Measurements from ENCODE around the gene SPDYC.
"Not testable (repeated sequence)": the region's sequence is repeated elsewhere in the genome, so short reads cannot be mapped to it uniquely, and the experiment has no call there.

SPDYC gene

DNA sequence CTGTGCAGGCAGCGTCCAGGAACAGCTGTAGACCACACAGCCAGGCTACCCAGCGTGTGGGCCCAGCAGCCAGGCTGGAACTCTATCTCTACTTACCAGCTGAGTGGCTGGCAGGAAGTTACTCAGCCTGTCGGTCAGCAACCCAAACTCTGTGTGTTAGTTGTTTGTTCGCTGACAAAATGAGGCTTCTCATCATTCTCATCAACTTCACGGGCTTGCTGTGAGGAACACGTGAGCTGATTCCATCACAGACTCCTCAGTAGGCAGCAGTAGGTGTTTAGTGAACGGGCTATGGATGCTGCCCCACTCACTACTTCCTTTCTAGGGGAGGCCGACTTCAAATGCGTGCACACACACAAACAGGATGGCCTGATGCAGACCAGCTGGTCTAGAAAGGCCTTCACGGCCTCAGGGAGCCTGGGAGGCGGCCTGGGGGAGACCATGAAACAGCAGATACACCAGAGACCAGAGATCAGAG, 830 bp upstream of the SPDYC start:
- DNase-seq (ENCODE audit: low spot score): no peak
- TF ChIP-seq, protein P1, sequence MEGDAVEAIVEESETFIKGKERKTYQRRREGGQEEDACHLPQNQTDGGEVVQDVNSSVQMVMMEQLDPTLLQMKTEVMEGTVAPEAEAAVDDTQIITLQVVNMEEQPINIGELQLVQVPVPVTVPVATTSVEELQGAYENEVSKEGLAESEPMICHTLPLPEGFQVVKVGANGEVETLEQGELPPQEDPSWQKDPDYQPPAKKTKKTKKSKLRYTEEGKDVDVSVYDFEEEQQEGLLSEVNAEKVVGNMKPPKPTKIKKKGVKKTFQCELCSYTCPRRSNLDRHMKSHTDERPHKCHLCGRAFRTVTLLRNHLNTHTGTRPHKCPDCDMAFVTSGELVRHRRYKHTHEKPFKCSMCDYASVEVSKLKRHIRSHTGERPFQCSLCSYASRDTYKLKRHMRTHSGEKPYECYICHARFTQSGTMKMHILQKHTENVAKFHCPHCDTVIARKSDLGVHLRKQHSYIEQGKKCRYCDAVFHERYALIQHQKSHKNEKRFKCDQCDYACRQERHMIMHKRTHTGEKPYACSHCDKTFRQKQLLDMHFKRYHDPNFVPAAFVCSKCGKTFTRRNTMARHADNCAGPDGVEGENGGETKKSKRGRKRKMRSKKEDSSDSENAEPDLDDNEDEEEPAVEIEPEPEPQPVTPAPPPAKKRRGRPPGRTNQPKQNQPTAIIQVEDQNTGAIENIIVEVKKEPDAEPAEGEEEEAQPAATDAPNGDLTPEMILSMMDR (IDR thresholded peaks at IDR 0.05; ENCODE audit: borderline replicate concordance, control extremely low read depth, extremely low read depth, insufficient read depth, missing control alignments): no peak
- in situ Hi-C loops (cut with MboI; ENCODE audit: low sequenced_read_pairs, unreplicated experiment): no loop called here

DNA sequence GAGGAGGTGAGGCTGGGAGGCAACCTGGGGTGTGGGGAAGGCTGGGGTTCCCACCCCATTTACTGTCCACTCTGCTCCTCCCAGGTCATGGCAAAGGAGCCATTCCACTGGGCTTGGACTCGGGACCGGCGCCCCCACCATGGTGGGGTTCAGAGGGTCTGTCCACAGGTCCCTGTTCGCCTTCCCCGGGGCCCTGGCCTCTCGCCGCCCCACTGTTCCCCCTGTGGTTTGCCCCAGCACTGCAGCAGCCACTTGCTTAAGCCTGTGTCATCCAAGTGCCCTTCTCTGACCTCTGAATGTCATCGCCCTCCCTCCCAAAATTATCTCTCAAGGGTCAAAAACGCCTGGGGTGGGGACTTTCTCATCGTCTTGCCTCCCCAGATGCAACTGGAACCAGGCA, 2.6 kb downstream of the SPDYC start:
- DNase-seq (ENCODE audit: low spot score): no peak
- TF ChIP-seq, protein P1 (IDR thresholded peaks at IDR 0.05; ENCODE audit: borderline replicate concordance, control extremely low read depth, extremely low read depth, insufficient read depth, missing control alignments): no peak
- in situ Hi-C loops (cut with MboI; ENCODE audit: low sequenced_read_pairs, unreplicated experiment): no loop called here

GRCh38 chr11:65174571-65175010, 4.6 kb downstream of the SPDYC start:
- DNase-seq (ENCODE audit: low spot score); in situ Hi-C loops (cut with MboI; ENCODE audit: low sequenced_read_pairs, unreplicated experiment): not testable (repeated sequence)

- in situ Hi-C loops (cut with MboI; ENCODE audit: low sequenced_read_pairs, unreplicated experiment): no loop called here
- TF ChIP-seq, protein P1 (IDR thresholded peaks at IDR 0.05; ENCODE audit: borderline replicate concordance, control extremely low read depth, extremely low read depth, insufficient read depth, missing control alignments): peak; percentile 84
- peak; percentile 82 for DNase-seq (ENCODE audit: low spot score)
These were observed 11.0 kb downstream of the SPDYC start for GRCh38 chr11:65180877-65181568.

DNA sequence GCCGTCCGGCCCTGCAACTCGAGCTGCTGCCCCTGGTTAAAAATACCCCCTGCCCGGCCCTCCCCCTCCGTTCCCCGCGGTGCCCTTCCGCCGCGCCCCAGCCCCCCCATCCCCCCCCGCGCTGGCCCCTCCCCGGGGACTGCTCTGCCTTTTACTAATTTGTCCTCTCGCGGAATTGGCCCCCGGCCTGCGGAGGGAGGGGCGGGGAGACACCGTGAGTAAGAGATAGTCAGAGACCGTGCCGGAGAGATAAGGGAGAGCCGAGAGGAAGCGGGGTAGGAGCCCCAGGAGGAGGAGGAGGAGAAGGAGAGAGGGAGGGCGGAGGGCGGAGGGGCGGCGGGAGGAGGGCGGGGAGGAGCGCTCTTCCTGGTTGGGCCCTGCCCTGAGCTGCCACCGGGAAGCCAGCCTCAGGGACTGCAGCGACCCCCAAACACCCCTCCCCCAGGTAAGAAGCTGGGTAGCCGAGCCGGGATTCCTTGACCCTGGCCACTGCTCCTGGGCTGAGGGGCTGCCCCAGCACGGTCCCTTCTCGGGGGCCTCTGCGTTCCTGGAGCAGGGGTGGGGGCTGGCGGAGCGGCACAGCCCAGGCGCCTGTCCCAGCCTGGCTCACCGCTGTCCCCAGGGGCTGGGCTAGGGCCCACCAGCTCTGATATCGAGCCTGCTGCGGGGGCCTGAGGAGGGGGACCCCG, 11.7 kb downstream of the SPDYC start, which contains the start of gene CAPN1:
CAPN1 (plus strand) TSS at position 360 of the 689 bp plus-strand sequence. CDS start 774 bp downstream, outside the sequence.
- in situ Hi-C loops (cut with MboI; ENCODE audit: low sequenced_read_pairs, unreplicated experiment): no loop called here
- TF ChIP-seq, protein P1 (IDR thresholded peaks at IDR 0.05; ENCODE audit: borderline replicate concordance, control extremely low read depth, extremely low read depth, insufficient read depth, missing control alignments): no peak
- DNase-seq (ENCODE audit: low spot score): peak; percentile 89

- in situ Hi-C loops (cut with MboI; ENCODE audit: low sequenced_read_pairs, unreplicated experiment): no loop called here
- TF ChIP-seq, protein P1 (IDR thresholded peaks at IDR 0.05; ENCODE audit: borderline replicate concordance, control extremely low read depth, extremely low read depth, insufficient read depth, missing control alignments): no peak
- DNase-seq (ENCODE audit: low spot score): peak; percentile 59
These were observed 12.5 kb downstream of the SPDYC start for GRCh38 chr11:65182258-65183170.
